ENCODE results near the gene CHMP4A. TPM values are rescaled to one million over a fixed set of nuclear protein-coding genes. Genes with fewer than 3 reads are reported as not detected.
"Not testable (repeated sequence)": the region's sequence is repeated elsewhere in the genome, so short reads cannot be mapped to it uniquely, and the experiment has no call there.

The CHMP4A gene
- total and polyA plus RNA-seq, 2 experiments from 2014 or later: 31.0 to 51.1 TPM

DNA sequence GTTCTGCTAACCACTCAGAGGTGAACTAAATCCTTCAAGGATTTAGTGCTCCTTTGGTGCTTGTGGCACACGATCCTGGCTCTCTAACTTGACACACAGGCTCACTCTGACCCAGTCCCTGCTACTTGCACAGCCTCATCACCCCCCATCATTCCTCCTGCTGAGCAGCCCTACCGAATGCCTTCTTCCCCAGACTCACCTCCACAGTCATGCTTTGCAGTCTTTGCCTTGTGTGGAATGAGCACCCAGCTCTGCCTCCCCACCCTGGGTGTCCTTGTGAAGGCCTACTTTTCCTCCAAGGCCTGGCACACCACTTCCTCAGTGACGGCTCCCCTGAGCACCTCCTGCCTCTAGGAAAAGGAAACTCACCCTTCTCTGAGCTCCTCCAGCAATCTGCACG is 37.1 kb upstream of the CHMP4A start:
- H3K4me3 ChIP-seq: no peak overlapping the region
- H3K27ac ChIP-seq: no peak overlapping the region
- H3K9me3 ChIP-seq (ENCODE audit: low read depth): no peaks in the 10 kb centered on the region
- H3K36me3 ChIP-seq: no peaks in the 10 kb centered on the region
- DNase-seq (ENCODE audit: low read depth in 1 of 2, low spot score in 1 of 2): no peak
- H3K27me3 ChIP-seq: no peaks in the 10 kb centered on the region
- TF ChIP-seq, protein P1, sequence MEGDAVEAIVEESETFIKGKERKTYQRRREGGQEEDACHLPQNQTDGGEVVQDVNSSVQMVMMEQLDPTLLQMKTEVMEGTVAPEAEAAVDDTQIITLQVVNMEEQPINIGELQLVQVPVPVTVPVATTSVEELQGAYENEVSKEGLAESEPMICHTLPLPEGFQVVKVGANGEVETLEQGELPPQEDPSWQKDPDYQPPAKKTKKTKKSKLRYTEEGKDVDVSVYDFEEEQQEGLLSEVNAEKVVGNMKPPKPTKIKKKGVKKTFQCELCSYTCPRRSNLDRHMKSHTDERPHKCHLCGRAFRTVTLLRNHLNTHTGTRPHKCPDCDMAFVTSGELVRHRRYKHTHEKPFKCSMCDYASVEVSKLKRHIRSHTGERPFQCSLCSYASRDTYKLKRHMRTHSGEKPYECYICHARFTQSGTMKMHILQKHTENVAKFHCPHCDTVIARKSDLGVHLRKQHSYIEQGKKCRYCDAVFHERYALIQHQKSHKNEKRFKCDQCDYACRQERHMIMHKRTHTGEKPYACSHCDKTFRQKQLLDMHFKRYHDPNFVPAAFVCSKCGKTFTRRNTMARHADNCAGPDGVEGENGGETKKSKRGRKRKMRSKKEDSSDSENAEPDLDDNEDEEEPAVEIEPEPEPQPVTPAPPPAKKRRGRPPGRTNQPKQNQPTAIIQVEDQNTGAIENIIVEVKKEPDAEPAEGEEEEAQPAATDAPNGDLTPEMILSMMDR (IDR thresholded peaks at IDR 0.05; ENCODE audit: low read depth, low read length): no peak
- no peaks in the 10 kb centered on the region for H3K4me1 ChIP-seq (ENCODE audit: low read depth)

DNA sequence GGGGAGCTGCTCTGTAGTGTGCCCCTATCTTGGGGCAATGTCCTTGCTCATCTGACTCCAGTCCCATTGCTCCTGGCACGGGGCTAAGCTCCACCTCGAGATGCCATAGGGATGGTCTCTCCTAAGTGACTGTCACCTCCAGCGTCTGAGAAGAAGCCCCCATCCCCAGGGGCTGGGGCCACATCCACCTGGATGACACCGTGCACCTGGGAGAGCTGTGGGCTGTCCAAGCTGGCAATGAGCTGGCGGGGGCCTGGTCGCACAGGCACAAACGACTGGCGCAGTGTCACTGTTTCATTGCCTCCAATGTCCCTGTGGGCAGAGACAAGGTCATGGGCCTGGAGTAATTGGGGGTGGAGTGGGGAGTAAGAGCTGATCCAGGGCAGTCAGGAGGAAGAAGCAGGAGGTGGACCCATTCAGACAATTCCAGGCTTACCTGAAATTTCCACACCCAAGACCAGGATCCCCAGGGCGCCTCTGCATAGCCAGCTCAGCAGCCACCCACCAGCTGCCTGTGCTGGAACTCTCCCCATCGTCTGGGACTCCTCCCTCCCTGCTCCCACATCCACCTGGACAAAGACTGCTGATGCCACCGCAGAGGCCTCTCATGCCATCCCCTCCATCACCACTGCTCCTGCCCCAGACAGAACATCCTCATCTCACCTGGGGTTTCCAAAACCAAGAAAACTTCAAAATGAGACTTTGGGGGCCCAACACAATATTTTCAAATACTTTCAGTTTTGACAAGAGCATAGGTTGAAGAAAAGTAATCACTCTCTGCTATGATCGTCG is 36.1 kb upstream of the CHMP4A start:
- no peaks in the 10 kb centered on the region for H3K36me3 ChIP-seq
- no peak for DNase-seq (ENCODE audit: low read depth in 1 of 2, low spot score in 1 of 2)
- TF ChIP-seq, protein P1 (IDR thresholded peaks at IDR 0.05; ENCODE audit: low read depth, low read length): no peak

DNA sequence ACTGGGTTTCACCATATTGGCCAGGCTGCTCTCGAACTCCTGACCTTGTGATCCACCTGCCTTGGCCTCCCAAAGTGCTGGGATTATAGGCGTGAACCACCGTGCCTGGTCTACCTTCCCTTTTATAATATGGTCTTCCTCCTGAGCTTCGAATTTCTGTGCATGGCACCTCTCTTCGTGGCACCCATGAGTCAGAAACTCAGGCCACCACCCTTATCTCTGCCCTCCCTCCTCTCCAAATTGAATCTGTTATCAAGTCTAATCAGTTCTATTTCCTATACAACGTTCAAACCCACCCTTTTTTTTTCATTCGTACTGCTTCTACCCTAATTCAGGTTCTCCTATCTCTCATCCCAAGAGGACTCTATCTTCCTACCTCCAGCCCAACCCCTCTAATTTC is 34.1 kb upstream of the CHMP4A start:
- DNase-seq (ENCODE audit: low read depth in 1 of 2, low spot score in 1 of 2): no peak
- H3K9me3 ChIP-seq (ENCODE audit: low read depth): no peaks in the 10 kb centered on the region
- no peaks in the 10 kb centered on the region for H3K36me3 ChIP-seq
- TF ChIP-seq, protein P1 (IDR thresholded peaks at IDR 0.05; ENCODE audit: low read depth, low read length): no peak
- no peak overlapping the region for H3K4me3 ChIP-seq
- H3K27me3 ChIP-seq: no peaks in the 10 kb centered on the region
- no peaks in the 10 kb centered on the region for H3K4me1 ChIP-seq (ENCODE audit: low read depth)
- H3K27ac ChIP-seq: no peak overlapping the region

More for the DNA sequence above, 36.1 kb upstream of the CHMP4A start:
- Histone ChIP-seq H3K27ac (no peak overlapping the region), H3K27me3 (no peaks in the 10 kb centered on the region), H3K9me3 (ENCODE audit: low read depth) (no peaks in the 10 kb centered on the region), H3K4me1 (ENCODE audit: low read depth) (no peaks in the 10 kb centered on the region), H3K4me3 (no peak overlapping the region)

DNA sequence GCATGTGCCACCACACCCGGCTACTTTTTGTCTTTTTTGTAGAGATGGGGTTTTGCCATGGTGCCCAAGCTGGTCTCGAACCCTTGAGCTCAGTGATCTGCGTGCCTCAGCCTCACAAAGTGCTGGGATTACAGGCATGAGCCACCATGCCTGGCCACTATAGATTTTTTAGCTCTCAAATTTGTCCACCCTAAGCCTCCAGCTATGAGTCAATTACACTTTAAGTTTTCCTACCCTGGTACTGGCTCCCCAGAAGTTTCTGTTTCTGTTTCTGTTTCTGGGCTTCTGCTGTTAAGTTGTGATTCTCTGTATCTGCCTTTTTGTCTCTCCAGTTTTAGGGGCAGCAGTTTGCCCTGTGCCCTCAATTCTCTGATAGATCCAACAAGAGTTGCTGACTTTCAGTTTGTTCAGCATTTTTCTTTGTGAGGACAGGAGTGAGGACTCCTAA is 33.5 kb upstream of the CHMP4A start:
- no peaks in the 10 kb centered on the region for H3K36me3 ChIP-seq
- TF ChIP-seq, protein P1 (IDR thresholded peaks at IDR 0.05; ENCODE audit: low read depth, low read length): no peak

DNA sequence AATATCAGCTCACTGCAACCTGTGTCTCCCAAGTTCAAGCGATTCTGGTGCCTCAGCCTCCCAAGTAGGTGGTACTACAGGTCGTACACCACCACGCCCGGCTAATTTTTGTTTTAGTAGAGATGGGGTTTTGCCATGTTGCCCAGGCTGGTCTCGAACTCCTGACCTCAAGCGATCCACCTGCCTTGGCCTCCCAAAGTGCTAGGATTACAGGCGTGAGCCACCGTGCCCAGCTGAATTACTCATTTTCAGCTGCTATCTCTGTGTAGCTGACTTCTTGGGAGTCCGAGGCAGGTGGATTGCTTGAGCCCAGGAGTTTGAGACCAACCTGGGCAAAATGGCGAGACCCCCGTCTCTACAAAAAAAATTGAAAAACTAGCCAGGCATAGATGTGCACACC is 32.1 kb upstream of the CHMP4A start:
- DNase-seq (ENCODE audit: low read depth in 1 of 2, low spot score in 1 of 2); H3K9me3 ChIP-seq (ENCODE audit: low read depth); H3K36me3 ChIP-seq; H3K27ac ChIP-seq; H3K4me1 ChIP-seq (ENCODE audit: low read depth); H3K4me3 ChIP-seq; H3K27me3 ChIP-seq: not testable (repeated sequence)

More for the DNA sequence above, 33.5 kb upstream of the CHMP4A start:
- Histone ChIP-seq H3K4me1 (ENCODE audit: low read depth) (no peaks in the 10 kb centered on the region), H3K4me3 (no peak overlapping the region), H3K27me3 (no peaks in the 10 kb centered on the region), H3K9me3 (ENCODE audit: low read depth) (no peaks in the 10 kb centered on the region), H3K27ac (no peak overlapping the region)
- no peak for DNase-seq (ENCODE audit: low read depth in 1 of 2, low spot score in 1 of 2)

DNA sequence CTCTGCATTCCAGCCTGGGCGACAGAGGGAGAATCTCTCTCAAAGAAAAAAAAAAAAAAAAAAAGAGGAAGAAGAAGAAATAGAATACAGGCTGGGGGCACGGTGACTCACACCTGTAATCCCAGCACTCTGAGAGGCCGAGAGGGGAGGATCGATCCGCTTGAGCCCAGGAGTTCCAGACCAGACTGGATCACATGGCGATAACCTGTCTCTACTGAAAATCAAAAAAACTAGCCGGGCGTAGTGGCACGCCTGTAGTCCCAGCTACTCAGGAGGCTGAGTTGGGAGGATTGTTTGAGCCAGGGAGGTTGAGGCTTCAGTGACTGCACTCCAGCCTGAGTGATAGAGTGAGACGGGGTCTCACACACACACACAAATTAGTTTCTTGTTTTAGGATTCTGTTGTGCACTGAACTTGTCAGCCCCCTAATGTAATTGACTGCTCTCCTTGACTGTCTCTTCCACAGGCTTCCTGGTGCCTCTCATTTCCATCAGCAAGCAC is 30.1 kb upstream of the CHMP4A start:
- H3K4me1 ChIP-seq (ENCODE audit: low read depth): no peaks in the 10 kb centered on the region
- no peak for DNase-seq (ENCODE audit: low read depth in 1 of 2, low spot score in 1 of 2)
- peaks cover 7% of the 10 kb centered on the region for H3K36me3 ChIP-seq
- H3K4me3 ChIP-seq: peak overlapping the region; percentile 58
- no peaks in the 10 kb centered on the region for H3K27me3 ChIP-seq
- TF ChIP-seq, protein P1 (IDR thresholded peaks at IDR 0.05; ENCODE audit: low read depth, low read length): no peak
- H3K9me3 ChIP-seq (ENCODE audit: low read depth): no peaks in the 10 kb centered on the region
- H3K27ac ChIP-seq: peak overlapping the region; percentile 98
